GM04504 (cell line): ENCODE data around the gene ARHGAP24.
"Not testable (repeated sequence)": the region's sequence is repeated elsewhere in the genome, so short reads cannot be mapped to it uniquely, and the experiment has no call there.

Experiments
- DNase-seq: peaks from one replicate; pipeline ENCODE4 v3.0.0-alpha.2; 2012; ENCODE audit warnings: low read depth

ARHGAP24 gene

DNA sequence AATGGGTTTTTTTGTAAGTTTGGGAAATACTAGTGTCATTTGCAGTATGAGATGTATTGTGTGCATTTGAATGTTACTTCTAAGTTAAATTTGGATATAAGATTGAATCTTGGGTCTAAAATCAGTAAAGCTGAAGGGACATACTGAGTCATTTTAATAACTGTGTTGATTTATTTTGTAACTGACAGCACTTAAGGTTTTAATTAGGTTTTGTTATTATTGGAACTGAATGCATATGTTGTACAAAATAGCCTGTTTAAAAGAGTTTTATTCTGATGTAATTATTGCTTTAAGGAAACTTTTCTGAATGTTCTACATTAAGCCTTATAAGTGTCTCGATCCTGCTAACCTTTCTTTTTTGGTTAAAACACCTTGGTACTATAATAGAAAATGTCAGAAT lies 488.3 kb downstream of the ARHGAP24 start:
- no peak for DNase-seq

DNA sequence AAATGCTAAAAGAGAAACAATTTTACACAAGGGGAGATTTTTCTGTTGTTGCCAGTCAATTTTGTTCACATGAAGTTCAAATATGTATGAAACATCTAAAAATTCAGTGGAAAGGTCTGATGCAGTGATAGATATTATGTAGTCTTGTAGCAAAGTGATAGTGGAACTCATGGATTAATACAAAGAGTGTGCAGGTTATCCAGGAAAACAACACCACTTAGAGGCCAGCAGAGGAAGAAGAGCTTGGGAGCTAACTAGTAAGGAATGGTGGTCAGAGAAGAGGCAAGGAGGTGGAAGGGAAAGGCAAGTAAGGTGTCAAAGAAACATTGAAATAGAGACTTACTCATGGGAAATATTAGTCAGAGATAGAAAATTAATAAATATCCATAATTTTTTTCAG lies 489.3 kb downstream of the ARHGAP24 start:
- no peak for DNase-seq

GRCh38 chr4:85965017-85965416 lies 490.1 kb downstream of the ARHGAP24 start:
- not testable (repeated sequence) for DNase-seq

DNA sequence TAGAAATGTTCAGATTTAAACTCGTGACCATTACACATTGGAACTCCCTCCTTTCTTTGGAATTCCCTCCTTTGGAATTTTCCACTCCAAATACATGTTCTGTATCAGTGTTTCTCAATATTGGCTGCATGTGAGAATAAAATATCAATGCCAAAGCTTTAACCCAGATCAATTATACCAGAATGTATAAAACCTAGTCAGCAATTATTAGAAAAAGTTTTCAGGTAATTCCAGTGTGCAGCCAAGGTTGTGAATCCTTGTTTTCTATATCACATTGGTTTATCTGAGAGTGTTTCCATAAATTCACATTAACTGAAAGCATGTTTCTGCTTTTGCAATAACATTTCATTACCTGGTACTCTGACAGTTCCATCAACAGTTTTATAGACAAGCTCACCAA lies 490.6 kb downstream of the ARHGAP24 start:
- DNase-seq, result no peak

DNA sequence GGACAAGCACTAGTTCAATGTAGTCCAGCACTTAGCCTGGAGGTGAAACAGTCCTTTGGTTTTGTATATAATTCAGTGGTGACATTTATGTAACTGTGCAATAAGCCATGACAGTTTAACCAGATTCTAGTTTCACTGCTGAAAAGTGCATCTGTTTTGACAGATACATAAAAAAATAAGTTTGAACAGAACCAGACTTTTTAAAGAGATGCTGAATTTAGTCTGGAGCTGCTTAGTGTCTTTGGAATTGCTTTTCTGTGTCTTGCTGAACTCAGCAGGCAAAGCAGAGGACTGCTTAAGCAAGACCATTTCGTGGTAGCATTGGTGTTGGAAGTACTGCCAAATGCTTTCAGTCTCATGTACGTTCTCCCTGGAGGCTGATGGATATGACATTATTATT lies 491.4 kb downstream of the ARHGAP24 start:
- DNase-seq, result no peak

DNA sequence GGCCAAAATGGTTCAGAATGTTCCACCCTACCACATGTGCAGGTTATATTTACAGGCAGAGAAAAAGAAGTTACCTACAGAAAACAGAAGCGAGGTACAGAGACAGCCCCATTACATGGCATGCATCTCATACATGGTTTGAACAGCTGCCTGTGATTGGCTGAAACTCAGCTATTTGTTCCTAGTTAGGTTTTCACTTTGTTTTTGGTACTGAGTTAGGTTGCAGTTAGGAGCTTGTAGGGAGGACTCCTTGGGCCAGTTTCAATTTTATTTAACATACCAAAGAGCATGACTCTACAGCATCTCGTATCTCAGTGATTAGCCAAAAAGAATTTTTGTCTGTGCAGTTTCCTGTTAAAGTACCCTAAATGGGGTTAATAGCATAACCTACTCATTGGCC lies 492.9 kb downstream of the ARHGAP24 start:
- no peak for DNase-seq

DNA sequence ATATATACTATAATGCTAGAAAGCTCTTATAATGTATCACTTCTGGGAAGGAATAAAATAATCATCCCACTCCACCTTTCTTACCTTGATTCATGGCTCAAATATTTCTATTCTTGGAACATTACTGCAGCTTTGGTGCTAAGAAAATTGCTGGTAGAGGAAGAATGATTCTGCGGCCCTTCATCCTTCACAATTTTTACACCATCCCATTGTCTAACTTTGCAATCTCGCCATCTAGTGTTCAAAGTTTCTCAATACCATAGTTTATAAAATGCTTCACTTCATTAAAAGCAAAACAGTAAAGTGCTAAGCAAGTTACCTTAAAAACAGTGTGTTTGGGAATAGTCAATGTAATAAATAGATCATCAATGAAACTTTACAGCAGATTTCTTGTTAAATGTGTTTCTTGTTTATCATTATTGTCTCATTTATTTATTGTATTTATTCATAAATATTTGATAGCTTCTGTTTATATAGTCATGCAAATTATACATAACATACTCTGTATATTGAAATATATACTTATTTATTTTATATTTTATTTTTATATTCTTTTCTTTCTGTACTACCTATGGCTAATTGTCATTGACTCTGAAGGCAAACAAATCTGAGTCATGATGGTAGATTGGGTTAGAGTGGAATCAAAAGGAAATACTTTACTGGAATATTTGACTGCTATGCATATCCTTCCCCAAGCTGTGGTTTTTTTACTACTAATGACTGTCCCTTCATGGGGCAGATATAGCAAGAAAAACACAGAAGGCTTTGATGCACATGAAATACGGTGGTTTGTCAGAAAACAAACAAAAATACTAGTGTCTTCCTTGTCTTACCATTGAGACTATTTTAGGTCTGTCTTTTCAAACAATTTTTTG lies 494.2 kb downstream of the ARHGAP24 start:
- DNase-seq, result peak; percentile 51

DNA sequence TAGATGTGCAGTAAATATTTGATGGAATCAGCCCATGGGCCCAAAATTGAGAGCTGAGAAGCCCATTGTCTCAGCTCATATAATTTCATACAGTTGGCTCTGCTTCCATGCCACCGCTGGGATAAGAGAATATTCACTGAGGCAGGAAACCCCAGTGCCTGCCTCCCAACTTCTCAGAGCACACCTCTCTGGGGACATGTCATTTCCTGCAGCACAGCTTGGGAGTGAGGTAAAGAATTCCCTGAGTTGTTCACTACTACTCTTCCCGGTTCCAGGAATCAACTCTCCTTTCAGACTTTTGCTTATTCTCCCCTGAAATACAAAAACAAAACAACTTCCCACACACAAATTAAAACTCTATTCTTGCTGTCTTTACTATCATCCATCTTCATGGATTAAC lies 495.6 kb downstream of the ARHGAP24 start:
- no peak for DNase-seq

- no peak for DNase-seq
Observed at GRCh38 chr4:85979276-85979675, 504.3 kb downstream of the ARHGAP24 start.

DNA sequence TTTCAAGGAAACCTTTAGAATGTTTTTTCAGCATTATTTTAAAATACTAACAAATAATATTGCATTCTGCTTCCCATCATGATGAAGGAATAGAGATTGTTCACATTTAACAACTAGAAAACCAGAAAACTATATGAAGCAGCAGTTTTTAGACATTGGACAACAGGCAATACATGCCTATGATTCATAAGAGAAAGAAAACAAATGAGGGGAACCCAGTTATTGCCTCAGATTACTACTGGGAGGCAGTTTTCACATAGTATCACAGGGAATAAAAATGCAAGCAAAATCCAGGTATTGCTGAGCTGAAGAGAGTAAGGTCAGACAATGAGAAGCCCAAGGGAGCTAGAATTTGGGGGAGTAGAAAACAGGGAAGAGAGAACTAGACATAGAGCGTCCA lies 511.3 kb downstream of the ARHGAP24 start:
- no peak for DNase-seq

- DNase-seq, result no peak
Observed at GRCh38 chr4:85993641-85994040, 518.7 kb downstream of the ARHGAP24 start.

DNA sequence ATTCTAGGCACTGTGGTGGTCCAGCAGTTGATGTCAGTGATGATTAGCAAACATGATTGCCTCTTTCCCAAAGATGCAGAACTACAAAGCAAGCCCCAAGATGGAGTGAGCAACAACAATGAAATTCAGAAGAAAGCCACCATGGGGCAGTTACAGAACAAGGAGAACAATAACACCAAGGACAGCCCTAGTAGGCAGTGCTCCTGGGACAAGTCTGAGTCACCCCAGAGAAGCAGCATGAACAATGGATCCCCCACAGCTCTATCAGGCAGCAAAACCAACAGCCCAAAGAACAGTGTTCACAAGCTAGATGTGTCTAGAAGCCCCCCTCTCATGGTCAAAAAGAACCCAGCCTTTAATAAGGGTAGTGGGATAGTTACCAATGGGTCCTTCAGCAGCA lies 519.6 kb downstream of the ARHGAP24 start:
- no peak for DNase-seq

DNA sequence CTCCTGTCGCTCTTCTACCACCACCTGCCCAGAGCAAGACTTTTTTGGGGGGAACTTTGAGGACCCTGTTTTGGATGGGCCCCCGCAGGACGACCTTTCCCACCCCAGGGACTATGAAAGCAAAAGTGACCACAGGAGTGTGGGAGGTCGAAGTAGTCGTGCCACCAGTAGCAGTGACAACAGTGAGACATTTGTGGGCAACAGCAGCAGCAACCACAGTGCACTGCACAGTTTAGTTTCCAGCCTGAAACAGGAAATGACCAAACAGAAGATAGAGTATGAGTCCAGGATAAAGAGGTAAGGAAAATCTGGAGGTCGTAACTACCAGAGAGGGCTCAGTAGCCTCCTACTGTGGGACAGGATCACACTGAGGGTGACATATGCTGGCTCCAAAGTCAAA lies 520.4 kb downstream of the ARHGAP24 start:
- no peak for DNase-seq

- DNase-seq, result no peak
Observed at GRCh38 chr4:86001591-86001990, 526.6 kb downstream of the ARHGAP24 start.

GRCh38 chr4:86004030-86004429 lies 529.1 kb downstream of the ARHGAP24 start:
- DNase-seq, result no peak

- DNase-seq, result no peak
Observed at GRCh38 chr4:86006057-86006456, 531.1 kb downstream of the ARHGAP24 start.

DNA sequence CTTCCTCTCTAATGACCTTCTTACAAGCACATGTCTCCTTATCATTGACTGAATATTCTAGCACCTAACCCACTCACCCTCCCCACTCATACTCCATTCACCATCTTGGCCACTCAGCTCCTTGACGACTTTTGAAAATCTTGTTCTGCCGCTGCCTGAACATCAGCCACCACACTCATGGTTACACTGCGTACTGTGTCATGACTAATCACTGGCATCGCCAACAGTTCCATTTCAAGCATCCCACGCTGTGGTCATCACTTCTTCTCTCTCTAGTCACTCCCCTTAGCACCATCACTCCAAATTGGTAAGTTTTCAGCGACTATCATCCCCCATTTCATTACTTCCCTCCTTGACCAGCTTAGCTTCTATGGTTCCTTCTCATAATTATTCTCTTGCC lies 532.1 kb downstream of the ARHGAP24 start:
- no peak for DNase-seq

GRCh38 chr4:86011117-86011516 lies 536.2 kb downstream of the ARHGAP24 start:
- peak; percentile 89 for DNase-seq

DNA sequence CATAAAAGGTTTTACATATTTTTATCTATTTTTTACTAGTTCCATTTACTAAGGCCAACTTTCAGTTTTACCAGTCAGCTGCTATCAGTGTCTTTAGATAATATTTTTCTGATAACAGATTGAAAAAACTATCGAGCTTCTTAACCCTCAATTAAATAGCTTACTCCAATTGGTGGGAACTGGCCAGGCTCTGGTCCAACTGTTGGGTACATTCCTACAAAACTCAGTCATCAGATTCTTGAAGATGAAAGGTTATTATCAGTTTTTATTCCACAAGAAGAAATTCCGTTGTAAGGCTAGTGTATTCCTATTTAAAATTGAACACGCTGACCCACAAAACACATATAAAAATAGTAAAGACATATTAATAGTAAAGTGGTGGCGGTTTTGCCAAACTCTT lies 538.7 kb downstream of the ARHGAP24 start:
- DNase-seq, result no peak

- DNase-seq, result no peak
Observed at GRCh38 chr4:86014599-86014998, 539.6 kb downstream of the ARHGAP24 start.

- no peak for DNase-seq
Observed at GRCh38 chr4:86015412-86016350, 540.7 kb downstream of the ARHGAP24 start.

DNA sequence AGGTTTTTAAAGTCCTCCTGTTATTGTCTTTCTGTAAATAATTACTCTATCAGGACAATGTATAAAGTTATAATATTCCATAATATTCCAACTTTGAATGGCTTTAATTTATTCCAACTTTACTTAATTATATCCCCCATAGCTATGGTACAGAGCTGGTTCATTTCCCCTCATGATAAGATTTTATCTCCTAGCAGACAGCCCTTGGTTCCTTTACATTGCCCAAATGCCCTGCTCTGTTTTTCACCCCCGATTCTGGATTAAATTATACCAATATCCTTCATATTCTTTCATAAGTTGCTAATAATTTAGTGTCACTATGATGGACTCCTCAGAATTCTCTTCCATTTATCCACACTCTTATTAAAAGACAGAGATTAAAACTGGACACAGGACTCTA lies 544.4 kb downstream of the ARHGAP24 start:
- DNase-seq, result no peak

DNA sequence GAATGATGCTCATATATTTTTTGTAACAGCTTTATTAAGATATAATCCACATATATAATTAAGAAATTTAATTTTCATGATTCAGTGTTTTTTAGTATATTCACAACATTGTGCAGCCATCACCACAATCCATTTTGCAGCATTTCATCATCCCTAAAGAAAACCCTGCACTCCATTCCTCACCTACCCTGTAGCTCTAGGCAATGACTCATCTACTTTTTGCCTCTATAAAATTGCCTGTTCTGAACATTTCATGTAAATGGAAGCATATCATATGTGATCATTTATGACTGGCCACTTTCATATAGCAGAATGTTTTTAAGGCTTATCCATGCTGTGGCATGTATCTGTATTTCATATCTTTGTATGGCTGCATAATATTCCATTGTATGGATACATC lies 545.0 kb downstream of the ARHGAP24 start:
- DNase-seq, result no peak
